Smooth muscle cell (in vitro differentiated cells): ENCODE results near the gene GBX1. TPM values are rescaled to one million over a fixed set of nuclear protein-coding genes. Genes with fewer than 3 reads are reported as not detected.

Experiments
- DNase-seq: peaks from one replicate; lab custom pipeline; 2025; ENCODE audit not compliant: unreplicated experiment; lab: John Stamatoyannopoulos, UW
- H2AFZ ChIP-seq: fragments of 200-600 bp; sonication (generic); 2 replicates; pipeline ENCODE4 v1.6.0; 2016; ENCODE audit warnings: antibody characterized with exemption, low read depth, mild to moderate bottlenecking
- H3F3A ChIP-seq: fragments of 200-600 bp; sonication (generic); 2 replicates; pipeline ENCODE4 v1.6.0; 2017; ENCODE audit warnings: antibody characterized with exemption, low read depth
- H3K27ac ChIP-seq: fragments of 200-600 bp; sonication (generic); 2 replicates; pipeline ENCODE4 v1.5.1; 2016; ENCODE audit warnings: low read depth, mild to moderate bottlenecking
- H3K27me3 ChIP-seq: fragments of 200-600 bp; sonication (generic); 2 replicates; pipeline ENCODE4 v1.6.1; 2016; ENCODE audit warnings: low read depth, mild to moderate bottlenecking
- H3K36me3 ChIP-seq: fragments of 200-600 bp; sonication (generic); 2 replicates; pipeline ENCODE4 v1.5.1; 2016; ENCODE audit warnings: low read depth
- H3K4me1 ChIP-seq: fragments of 200-600 bp; sonication (generic); 2 replicates; pipeline ENCODE4 v1.5.1; 2016; ENCODE audit warnings: low read depth
- H3K4me2 ChIP-seq: fragments of 200-600 bp; sonication (generic); 2 replicates; pipeline ENCODE4 v1.6.0; 2016; ENCODE audit warnings: mild to moderate bottlenecking
- H3K4me3 ChIP-seq: fragments of 200-600 bp; sonication (generic); 2 replicates; pipeline ENCODE4 v1.5.1; 2016; ENCODE audit warnings: mild to moderate bottlenecking
- H3K79me2 ChIP-seq: fragments of 200-600 bp; sonication (generic); 2 replicates; pipeline ENCODE4 v1.6.0; 2016; ENCODE audit warnings: low read depth, mild to moderate bottlenecking
- H3K9ac ChIP-seq: fragments of 200-600 bp; sonication (generic); 2 replicates; pipeline ENCODE4 v1.6.0; 2016; ENCODE audit warnings: low read depth
- H3K9me3 ChIP-seq: fragments of 200-600 bp; sonication (generic); replicated peaks from 2 replicates; pipeline ENCODE4 v1.5.1; 2016; ENCODE audit warnings: low read depth
- H4K20me1 ChIP-seq: fragments of 200-600 bp; sonication (generic); 2 replicates; pipeline ENCODE4 v1.6.0; 2016; ENCODE audit warnings: low read depth
- CTCF ChIP-seq: fragments of 200-600 bp; sonication (generic); IDR thresholded peaks from 2 replicates; pipeline ENCODE4 v1.5.1; 2017; ENCODE audit warnings: borderline replicate concordance, mild to moderate bottlenecking, antibody characterized with exemption; ENCODE audit not compliant: insufficient read depth, poor library complexity, severe bottlenecking
- WGBS: methylation state at CpG from one replicate; pipeline ENCODE4 v1.1.7; 2016; ENCODE audit warnings: low lambda C conversion rate; 5-methylcytosine and 5-hydroxymethylcytosine counted together
- polyA plus RNA-seq: library from polyadenylated mRNA; unstranded; fragments of >200 nt; fragmentation: Nextera tagmentation; extraction: Ambion mirVana; gene quantifications from 2 replicates; pipeline ENCODE4 v1.2.1, GENCODE V29; 2016
- total RNA-seq: library from RNA; depleted of rRNA; stranded (reverse); fragments of >200 nt; gene quantifications from 2 replicates; pipeline ENCODE4 v1.2.3, GENCODE V29; 2014

GBX1 gene
- total and polyA plus RNA-seq, 2 experiments from 2014 or later: not detected

DNA sequence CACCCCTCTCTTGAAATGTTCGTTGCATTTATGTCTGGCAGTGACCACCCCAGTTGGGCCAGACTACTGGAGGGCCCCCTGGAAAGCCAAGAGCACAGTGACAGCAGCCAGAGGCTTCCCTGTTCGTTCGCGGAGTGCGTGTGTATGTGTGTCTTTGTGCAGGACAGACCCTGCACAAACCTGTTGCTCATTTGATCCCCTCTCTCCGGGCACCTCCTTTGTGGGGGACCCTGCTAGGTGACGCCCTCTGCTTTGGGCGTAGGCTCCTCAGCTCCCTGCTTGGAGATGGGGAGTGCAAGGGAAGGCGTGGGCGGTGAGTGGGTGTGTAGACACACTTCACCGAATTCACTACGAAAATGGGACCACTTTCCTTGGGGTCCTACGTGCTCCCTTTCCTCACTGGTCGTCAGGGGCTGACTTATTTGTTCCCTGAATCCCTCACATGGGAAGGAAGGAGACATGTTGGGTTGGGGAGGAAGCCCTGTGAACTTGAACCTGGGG, 42.5 kb downstream of the GBX1 start:
- Histone ChIP-seq H3K36me3 (no peaks in the 10 kb centered on the region), H3K9me3 (no peaks in the 10 kb centered on the region), H3K4me3 (no peak overlapping the region), H3K9ac (no peak overlapping the region), H3K79me2 (no peaks in the 10 kb centered on the region), H3F3A (peaks cover 3% of the 10 kb centered on the region), H3K27ac (no peak overlapping the region), H4K20me1 (peaks cover 87% of the 10 kb centered on the region), H2AFZ (no peak overlapping the region), H3K4me1 (no peaks in the 10 kb centered on the region), H3K27me3 (no peaks in the 10 kb centered on the region), H3K4me2 (peak overlapping the region; percentile 100)
- 87% methylated on average over 14 of the region's 14 CpGs for WGBS
- TF ChIP-seq CTCF: no peak
- DNase-seq: no peak

DNA sequence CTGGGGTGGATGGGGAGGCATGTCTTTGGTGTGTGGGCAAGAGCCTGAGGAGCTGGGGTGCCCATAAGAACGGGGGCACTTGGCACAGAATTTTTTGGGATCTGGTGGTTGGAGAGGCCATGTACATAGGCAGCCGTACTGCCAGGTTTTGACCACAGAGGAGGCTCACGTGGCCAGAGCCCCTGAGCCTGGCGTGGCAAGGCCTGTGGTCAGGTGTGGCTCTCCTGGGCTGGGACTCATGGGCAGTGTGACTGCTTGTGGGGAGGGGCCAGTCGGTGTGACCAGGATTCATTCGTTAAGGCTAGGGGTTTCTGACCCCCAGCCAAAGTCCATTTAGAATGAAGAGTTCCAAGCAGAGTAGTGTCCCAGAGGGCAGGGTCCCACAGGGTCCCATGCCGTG, 43.0 kb downstream of the GBX1 start:
- Histone ChIP-seq H3K9ac (no peak overlapping the region), H3K27me3 (no peaks in the 10 kb centered on the region), H2AFZ (no peak overlapping the region), H3F3A (peaks cover 3% of the 10 kb centered on the region), H3K27ac (no peak overlapping the region), H3K4me2 (no peak overlapping the region), H3K4me1 (no peaks in the 10 kb centered on the region), H4K20me1 (peaks cover 87% of the 10 kb centered on the region), H3K36me3 (no peaks in the 10 kb centered on the region), H3K4me3 (no peak overlapping the region), H3K9me3 (no peaks in the 10 kb centered on the region), H3K79me2 (no peaks in the 10 kb centered on the region)
- no peak for TF ChIP-seq CTCF
- 92% methylated on average over 7 of the region's 7 CpGs for WGBS
- no peak for DNase-seq

DNA sequence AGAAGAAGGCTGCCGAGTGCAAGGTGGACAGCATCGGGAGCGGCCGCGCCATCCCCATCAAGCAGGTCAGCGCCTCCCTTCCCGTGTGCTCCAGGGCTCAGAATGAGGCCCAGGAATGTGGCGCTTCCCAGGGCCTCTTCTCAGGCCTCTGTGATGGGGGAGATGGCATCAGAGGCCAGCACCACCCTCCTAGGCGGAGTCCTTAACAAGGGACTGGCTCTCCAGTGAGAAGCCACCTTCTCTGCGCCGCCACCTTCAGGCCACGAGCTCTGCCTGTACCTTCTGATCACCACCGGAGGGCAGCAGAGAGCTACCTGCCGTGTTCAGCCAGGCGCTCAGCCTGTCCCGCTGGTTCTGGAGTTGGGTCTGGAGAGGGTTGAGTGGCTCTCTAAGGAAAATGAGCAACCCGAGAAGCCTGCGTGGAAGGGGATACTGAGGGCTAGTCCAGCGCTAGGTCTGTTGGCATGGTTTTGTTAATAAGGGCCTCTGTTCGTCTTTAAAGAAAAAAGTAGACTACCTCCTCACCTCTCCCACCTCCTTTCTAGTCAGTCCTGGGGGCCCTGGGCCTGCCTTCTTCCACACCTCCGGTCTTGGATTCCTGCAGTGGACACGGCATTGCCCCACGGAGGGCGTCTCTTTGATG, 43.6 kb downstream of the GBX1 start:
- Histone ChIP-seq H3K79me2 (no peaks in the 10 kb centered on the region), H3F3A (peaks cover 3% of the 10 kb centered on the region), H3K4me3 (no peak overlapping the region), H3K27ac (no peak overlapping the region), H3K9me3 (no peaks in the 10 kb centered on the region), H3K4me1 (no peaks in the 10 kb centered on the region), H3K36me3 (no peaks in the 10 kb centered on the region), H4K20me1 (peaks cover 89% of the 10 kb centered on the region), H3K4me2 (no peak overlapping the region), H2AFZ (no peak overlapping the region), H3K9ac (no peak overlapping the region), H3K27me3 (no peaks in the 10 kb centered on the region)
- peak; percentile 95 for TF ChIP-seq CTCF
- WGBS: 48% methylated on average over 24 of the region's 24 CpGs
- DNase-seq: peak; percentile 40
